22Rv1 (cell line): ENCODE data around the gene LMBR1L.

ENCODE experiments used
- ZFX ChIP-seq: fragments of 450-650 bp; IDR thresholded peaks from 2 replicates; pipeline ENCODE4 v1.6.1; 2017; ENCODE audit warnings: antibody characterized with exemption, borderline replicate concordance
- TF ChIP-seq, protein P1 (sequence below): fragments of 450-650 bp; IDR thresholded peaks from 2 replicates; pipeline ENCODE4 v1.5.1; 2017; ENCODE audit warnings: mild to moderate bottlenecking

DNA sequence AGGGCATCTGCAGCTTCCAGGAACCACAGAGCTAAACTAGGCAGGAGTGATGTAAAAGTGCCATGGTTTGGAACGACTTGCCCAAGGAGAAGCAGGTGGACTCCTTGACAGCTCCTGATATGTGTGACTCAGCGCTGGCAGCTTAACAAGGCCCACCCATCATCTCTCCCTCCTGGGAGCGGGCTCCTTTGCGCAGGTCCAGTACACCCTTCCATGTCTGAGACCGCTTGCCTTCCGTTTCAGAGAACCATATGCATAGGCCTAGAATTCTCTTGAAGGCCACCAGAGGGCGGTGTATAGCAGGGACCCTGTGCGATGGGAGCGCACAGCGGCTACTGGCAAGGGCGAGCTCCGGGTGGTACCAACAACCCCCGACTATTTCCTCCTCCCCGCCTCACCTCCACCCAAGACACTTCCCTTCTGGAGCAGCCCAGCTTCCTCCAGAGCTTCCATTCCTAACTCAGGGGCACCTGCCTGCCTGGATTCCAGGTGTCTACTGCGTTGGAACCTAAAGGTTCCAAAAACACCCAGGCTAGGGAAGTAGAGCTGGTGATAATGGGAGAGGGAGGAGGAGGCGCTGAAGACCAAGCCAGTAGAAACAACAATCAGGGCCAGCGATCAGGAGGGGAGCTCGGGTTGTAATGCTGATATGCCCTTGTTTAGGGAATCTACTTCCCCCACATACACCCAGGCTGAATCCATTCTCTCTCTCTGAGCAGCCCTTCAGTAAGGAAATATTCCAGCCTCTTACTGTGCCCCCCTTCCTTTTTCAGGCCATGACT is 22.3 kb downstream of the LMBR1L start:
- TF ChIP-seq, protein P1, sequence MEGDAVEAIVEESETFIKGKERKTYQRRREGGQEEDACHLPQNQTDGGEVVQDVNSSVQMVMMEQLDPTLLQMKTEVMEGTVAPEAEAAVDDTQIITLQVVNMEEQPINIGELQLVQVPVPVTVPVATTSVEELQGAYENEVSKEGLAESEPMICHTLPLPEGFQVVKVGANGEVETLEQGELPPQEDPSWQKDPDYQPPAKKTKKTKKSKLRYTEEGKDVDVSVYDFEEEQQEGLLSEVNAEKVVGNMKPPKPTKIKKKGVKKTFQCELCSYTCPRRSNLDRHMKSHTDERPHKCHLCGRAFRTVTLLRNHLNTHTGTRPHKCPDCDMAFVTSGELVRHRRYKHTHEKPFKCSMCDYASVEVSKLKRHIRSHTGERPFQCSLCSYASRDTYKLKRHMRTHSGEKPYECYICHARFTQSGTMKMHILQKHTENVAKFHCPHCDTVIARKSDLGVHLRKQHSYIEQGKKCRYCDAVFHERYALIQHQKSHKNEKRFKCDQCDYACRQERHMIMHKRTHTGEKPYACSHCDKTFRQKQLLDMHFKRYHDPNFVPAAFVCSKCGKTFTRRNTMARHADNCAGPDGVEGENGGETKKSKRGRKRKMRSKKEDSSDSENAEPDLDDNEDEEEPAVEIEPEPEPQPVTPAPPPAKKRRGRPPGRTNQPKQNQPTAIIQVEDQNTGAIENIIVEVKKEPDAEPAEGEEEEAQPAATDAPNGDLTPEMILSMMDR = peak; percentile 99
- TF ChIP-seq ZFX = no peak
